Stimulated activated CD4-positive, alpha-beta T cell treated with anti-CD3 and anti-CD28 coated beads, Interleukin-4, amount 100 ng/mL, for 1 hour (primary cell): ENCODE results near the gene SH3D21.
A peak's percentile ranks its signal among the peaks of the same experiment; 100 is the strongest.

ENCODE experiments used
- DNase-seq: peaks from one replicate; pipeline ENCODE4 v3.0.0-alpha.2; 2020

SH3D21 gene

DNA sequence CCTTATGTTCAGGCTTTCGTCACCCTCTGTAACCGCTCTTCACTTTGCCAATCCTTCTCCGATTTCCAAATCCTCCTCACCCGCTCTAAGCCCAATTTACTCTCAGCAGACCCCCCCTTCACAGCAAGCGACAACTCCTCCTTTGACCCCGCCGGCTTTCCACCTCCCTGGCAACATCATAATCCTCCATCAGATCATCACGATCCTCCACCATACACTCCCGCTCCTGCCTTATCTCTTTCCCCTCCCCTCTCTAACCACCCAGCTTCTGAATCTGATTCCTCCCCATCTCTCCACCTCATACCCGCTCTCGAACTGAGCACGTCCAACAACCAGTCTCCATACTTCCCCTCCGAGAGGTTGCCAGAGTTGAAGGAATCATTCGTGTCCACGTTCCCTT lies 24.8 kb downstream of the SH3D21 start:
- DNase-seq = no peak

DNA sequence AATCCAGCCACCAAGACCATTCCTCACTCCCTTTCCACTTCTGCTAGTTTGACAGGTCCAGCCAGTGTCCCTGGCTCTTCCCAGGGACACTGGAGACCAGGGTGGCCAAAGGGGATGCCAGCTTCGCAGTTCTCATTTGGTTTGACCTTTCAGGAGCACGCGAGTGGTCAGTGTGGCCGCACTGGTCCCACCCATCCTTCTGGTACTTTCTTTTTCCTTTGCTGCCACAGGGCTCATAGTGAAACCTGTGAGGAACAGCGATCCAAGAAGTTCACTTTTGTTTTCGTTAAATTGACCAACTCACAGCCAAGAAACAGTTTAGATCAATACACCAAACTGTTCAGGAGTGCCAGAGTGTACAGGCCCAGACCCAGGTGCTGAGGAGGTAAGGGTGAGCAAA lies 31.7 kb downstream of the SH3D21 start:
- no peak for DNase-seq

DNA sequence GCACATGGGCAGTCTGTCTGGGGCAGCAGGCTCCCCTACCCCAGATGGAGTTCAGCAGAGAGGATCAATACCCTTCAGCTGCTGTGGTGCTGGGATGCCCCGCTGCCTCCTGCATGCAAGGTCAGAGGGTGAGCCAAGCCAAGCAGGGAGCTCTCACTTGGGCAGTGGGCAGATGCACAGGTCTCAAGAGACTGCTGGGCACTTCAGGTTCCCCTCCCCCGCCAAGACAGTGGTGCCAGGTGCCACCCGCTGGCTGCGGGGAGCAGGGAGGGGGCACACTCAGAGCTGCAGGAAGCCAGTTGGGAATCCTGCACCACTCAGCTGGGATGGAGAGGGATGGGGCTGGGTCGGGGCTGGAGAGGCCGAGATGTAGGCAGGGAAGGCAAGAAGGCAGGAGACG lies 33.0 kb downstream of the SH3D21 start:
- DNase-seq = no peak

DNA sequence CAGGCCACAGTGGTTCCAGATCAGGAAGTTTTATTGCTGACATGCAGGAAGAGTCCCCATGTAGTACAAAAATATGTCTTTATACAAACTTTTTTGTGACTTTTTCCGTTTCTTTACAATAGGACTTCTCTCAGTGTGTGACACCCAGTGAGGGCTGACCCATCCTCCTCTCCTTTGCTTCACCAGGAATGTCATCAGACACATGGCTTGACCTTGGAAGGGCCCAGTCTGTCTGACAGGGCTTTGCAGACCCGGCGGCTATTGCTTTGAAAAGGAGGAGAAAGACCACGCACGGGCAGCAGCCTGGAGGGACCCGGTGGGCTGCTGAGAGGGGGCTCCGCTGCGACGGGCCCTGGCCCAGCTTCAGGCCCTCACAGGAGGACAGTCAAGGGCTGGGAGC lies 33.4 kb downstream of the SH3D21 start:
- DNase-seq = no peak

DNA sequence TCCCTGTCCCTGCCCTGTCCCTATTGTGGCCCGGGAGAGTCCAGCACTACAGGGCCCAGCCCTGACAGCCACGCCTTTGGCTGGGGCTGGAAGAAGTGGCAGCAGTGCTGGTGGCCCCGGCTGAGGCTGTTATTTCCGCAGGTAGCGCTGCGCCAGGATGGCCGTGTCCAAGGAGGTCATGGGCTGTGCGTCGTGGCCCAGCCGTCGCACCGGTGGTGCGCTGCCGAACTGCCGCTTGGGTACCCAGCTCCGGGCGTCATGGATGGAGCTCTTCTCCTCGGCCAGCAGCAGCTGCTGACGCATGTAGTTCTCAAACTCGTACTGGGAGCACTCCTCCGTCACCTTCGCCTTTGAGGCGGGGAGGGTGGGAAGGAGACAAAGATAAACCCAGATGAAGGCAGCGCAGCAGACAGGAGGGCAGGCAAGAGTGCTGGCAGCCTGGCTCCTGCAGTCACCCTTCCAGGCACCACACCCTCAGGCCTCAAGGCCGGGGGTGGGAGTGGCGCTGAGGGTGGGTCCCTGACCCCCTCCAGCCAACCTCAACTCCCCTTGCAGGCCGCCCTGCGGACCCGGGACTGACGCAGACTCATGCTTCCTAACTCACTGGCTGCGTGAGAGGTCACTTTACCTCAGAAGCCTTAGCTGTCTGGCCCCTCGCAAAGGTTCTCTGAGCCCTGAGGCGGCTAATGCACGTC lies 35.6 kb downstream of the SH3D21 start:
- DNase-seq = no peak

DNA sequence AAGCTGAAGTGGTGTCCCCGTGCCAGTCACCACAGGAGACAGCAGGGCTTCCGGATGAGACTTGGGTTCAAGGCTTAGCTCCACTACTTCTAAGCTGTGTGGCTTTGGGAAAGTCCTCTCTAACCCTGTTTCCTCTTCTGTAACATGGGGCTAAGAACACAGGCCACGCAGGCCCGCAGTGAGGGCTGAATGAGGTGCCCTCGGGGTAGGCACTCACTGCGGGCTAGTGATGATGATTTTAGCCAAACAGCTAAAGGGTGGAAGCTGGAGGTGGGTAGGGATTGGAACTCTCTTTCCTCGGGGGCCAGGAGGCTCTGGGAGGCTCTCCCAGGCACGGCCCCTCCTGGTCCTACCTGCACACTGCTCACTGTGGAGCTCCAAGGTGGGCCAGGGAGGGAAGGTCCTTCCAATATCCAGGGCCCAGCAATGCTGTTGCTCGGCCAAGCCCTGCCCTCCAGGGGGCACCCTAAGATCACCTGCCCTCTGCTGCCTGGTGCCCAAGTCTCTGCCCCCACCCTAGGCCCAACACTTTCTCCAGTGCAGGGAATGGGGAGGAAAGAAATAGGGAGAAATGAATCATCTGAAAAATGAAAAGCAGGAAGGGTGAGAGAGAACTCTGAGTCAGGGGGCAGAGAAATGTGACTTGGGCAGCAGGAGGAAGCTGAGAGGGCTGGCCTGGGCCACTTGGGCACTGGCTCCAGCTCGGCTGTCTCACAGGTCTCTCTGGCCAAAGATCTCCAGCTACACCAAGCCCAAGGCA lies 36.4 kb downstream of the SH3D21 start:
- DNase-seq = peak; percentile 60

DNA sequence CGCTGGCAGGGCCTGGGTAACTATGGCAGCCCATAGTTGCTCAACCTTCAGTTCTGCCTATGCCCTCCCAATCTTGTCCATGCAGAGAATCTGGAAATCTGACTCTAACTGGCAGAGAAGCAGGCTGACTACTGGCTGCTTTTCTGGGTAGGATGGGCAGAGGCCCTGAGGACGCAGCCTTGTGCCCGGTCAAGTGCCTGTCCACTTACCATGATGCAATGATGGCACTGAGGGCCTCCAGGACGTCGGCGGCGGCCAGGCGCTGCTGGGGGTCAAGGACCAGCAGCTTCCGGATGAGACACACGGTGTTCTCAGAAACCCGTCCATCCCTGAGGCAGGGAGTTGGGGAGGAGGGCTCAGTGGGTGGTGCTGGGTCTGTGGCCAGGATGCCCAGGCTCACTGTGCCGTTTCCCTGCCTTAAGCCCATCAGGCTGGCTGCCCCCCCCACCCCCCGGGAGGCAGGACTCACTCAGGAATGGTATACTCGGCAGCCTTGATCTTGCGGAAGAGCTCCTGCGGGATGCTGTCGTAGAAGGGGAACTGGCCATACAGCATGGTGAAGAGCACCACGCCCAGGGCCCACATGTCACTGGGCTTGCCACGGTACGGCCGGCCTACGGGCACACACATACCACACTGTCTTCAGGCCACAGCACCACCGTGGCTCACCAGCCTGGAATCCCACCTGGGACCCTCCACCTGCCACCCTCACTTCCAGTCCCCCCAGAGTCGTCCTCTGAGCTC lies 37.7 kb downstream of the SH3D21 start:
- no peak for DNase-seq

DNA sequence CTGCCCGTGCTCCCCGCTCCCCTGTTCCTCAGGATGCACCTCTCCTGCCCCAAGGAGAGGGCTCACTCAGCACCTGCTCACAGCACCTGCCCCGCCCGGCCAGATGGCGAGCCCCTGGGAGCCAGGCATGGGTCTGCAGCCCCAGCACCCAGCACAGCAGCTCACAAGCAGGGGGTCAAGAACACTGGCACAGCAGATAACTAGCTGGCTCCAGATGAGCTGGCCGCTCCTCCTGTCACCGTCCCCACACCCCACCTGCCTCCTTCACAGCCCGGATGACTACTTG lies 38.2 kb downstream of the SH3D21 start:
- no peak for DNase-seq

DNA sequence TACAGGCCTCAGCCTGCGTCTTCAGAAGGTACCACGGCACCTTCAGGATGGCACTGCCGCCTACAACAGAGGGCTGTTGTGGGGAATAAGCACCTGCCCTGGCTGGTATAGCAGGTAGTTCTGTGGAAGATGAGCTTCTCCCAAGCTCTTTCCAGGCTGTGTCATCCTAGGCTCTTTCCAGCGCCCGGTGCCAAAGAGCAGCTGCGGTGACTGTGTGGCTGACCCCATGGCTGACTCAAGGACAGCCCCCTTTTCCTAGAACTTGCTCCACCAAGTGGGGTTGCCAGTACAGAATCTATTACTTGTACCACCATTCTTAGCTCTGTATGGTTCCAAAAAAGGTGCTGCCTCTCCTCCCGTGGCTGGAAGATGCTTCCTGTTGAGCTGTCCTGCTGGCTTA lies 39.2 kb downstream of the SH3D21 start:
- DNase-seq = no peak

DNA sequence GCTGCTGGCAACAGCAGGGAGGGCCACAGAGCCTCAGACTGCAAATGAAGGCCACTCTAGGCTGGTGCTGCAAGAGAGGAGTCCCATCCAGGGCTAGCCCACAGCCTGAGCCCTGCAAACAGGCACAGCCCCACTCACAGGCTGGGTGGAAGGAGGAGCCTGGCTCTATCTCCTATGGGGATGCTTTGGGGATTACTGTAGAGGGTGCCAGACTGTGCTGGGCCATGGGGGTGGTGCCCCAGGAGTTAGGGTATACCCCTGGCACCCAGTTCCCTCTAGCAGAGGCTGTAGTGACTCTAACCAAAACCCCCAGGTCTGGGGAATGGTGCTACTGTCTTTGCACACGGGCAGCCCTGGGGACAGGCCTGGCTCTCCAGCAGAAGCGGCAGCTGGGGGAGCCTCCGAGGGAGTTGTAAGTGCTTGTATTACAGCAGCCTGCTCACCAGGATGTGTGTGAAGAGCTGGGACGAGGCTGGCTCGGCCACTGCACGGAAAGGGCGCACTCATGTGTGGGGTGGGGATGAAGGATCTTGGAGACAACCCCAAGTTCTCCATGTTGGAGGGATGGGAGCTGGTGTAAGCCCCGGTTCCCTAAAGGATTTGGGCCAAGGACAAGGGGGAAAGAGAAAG lies 40.7 kb downstream of the SH3D21 start:
- no peak for DNase-seq

DNA sequence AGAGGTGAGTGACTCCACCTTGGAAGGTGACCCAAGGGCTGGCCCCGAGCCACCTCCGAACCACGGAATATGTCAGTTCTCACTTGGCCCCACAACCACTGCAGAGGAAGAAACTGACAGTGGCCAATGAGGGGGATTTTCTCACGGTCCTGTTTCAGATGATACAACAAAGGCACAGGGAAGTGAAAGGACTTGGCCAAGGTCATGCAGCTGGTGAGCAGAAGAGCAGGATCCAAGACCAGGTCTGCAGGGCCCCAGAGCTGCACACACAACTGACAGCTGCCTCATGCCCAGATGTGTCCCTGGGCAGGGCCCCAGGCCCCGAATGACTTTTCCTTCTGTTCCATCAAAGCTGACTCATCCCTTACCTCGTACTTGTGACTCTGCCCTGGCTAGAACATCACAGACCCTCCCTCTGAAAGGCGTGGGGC lies 43.1 kb downstream of the SH3D21 start:
- no peak for DNase-seq

DNA sequence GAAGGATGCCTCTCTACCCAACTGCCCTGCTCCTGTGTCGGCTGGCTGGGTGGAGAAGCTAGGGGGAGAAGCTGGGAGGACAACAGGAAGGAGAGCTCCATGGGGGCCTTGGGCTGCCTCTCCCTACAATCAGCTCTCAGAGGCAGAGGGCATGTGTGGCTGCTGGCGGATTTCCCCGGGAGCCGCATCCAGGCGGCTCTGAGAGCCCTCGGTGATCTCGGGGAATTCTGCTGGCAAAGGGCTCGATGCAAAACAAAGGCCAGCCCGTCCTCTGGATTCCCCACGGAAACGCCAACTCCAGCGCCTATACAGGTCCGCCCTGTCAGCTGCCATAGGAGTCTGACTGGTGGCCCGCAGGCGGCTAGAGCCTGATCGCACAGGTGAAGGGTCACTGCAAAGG lies 43.7 kb downstream of the SH3D21 start:
- DNase-seq = no peak

DNA sequence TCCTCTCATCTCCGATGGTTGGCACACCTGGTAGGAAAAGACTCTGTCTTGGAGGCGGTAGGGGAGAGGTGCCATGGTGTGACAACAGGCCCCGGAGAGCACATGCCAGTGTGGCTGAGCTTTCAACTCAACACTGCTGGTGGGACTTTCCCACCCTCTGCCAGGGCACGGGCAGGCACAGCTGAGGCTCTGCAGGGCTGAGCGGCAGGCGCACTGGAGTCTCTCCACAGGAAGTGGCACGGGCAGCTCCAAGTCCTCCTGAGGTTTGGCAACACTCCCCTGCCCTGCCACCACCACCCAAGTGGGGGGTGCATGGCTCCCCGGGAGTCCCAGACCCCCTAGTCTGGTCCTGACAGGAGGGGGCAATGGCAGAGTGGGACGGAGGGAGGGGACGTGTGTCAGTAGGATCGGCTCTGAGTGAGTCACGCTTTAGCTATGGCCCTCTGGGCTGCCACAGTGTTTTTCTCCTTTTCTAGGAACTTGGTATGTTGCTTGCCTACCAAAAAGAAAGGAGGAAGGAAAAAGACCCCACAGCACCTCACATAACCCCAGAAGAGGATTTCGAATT lies 44.6 kb downstream of the SH3D21 start:
- peak; percentile 62 for DNase-seq

DNA sequence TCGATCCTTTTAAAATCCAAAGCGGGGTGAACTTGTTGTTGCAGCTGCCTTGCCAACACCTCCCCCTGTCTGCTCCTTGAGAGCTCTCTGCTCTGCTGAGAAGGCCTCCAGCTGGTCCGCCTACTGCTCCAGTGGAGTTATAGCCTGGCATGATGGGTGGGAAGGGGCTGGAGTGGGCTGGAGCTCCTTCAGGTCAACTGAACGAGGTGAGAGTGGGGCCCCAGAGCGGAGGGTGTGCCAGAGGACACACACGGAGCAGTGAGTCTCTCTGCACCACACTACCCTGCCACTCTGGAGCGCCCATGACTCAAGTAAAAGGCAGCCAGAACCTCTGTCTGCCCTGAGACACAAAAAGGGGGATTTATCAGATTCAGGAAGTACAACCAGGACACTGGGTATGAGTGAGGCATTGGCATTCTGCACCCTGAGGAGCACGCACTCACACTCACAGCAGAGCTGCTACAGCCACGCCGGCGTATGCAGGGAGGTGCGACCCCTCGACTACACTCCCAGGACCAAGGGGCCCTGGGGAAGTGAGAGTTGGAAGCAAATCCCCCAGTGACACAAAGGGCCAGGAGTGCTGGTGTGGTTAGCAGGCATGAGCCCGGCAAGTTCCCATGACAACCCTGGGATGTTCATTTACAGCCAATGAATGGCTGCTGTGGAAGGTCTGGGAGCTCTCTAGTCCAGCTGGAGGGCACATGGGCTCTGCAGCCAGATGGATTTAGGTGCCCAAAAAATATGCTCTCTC lies 45.2 kb downstream of the SH3D21 start:
- DNase-seq = no peak

DNA sequence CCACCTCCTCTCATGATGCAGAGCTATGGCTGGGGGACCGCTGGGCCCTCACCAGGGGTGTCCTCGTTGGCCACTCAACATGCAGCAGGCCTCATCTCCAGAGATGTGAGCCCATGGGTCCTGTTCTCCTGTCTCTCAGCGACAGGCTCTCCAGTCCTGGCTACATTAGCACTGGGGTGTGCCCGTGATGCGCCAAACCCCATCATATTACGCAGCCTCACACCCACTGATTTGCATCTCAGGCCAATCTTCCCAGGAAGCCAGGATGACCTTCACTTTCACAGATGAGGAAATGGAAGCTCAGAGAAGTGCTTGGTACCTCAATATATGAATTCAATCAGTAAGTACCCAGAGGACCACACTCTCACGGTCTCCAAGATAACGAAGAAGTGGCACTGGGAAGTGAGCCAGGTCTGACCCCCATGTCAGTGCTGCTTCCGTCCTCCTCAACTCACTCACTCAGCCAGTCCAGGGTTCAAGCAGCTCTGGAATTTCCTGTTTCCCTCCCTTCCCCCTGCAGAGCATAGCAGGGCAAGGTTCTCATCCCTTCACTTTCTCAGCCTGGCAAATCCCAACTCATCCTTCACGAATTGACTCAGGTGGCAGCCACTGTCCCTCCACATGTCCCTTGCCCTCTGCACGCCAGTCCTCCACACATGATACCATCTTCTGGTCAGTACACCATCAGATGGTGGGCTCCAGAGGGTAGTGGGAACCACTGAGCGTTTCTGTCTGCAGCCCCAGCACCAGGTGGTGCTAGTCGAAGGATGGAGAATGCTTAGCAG lies 46.1 kb downstream of the SH3D21 start:
- DNase-seq = no peak

DNA sequence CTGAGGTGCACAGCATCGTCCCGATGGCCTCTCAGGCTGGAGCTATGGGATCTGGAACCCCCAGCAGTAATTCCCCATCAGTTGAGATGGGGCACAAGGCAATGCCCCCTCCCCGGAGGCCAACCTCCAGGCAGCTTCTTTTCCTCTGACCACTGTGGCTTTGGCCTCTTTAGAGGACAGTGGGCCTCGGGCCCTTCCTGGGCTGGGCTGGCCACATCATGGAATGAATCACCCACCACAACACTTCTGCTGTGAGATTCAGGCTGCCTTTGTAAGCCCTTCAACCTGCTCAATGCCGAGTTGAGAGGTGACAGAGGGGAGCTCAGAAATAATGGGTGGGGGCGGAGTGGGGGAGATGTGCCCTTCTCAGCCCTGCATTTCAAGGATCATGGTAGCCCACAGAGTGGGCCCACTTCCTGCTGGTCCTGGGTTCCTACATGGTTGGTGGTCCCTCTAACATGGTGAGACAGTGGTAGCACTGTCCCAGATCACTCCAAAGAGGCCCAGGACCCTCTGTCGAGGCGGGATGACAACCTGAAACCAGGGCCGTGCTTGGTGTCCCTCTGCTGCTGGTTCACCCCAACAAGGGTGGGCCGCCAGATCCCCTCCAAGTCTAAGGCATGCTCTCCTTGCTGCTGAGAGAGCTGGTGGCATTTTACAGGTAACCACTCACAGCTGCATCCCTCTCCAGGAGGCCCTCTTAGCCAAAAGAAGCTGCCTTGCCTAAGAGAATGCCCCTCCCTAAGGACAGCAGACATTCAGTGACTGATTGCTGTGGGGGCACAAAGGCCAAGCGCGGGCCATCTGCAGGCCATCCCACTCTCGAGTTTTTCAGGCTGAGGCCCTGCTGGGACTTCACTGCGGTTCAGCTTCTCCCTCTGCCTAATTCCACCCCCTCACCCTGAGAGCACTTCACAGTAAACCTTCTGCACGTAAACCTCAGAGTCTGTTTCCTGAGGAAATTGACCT lies 47.0 kb downstream of the SH3D21 start:
- no peak for DNase-seq

DNA sequence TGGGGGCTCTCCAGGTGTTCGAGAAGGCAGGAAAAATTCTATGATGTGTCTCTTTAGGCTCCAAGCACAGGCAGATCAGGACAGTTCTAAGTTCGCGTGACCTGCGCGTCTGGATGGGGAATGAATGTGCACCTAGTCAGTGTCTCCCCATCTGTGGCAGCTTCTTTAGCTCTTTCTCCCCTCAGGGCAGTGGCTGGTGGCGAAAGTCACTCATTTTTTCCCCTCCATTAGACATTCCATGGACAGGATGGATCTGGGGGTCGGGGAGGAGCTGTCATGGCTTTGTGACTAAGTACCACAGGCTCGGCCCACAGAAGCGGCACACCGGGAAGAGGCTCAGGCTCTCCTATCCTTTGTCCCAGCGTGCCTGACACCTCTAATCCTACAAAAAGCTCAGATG lies 48.3 kb downstream of the SH3D21 start:
- no peak for DNase-seq

DNA sequence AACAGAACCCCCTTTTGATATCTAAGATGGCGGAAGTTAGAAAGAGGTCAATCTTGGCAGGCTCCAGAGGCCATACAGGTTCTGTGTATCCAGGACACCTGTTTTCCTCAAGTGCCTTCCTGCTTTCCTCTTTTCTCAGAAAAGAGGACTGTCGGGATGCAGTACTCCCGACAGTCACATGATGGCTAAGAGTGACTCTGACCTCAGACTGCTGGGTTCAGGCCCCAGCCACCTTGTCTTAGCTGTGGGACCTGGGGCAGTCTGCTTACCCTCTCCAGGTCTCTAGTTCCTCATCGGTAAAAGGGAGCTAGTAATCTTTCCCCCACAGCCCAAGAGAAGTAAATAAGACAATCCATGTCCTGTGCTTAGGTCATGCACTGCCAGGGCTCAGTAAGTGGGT lies 49.6 kb downstream of the SH3D21 start:
- no peak for DNase-seq

DNA sequence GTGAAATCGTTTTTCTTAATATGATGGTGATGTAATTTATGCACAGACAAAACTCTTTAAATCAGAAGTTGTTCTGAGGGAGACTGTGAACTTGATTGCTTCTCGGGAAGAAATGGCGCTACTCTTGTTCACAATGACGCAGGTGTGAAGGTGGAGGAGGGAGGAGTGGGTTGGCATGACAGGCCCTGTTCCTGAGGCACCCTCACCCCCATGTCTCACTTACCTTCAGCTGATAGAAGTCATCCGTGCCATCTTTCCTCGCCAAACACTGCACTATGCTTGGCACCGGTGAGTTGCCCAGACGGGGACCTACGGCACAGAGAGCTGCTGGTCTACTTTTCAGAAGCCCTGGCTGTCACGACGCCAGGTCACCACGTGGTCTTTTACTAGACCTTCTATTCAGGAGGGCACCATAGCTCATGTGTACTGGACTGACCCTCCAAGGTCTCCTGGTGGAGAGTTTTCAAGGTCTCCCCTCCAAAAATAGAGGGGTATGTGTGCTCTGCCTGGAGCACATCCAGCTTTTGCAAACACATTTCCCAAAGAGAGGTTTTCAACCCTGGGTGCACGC lies 52.4 kb downstream of the SH3D21 start:
- DNase-seq = no peak

DNA sequence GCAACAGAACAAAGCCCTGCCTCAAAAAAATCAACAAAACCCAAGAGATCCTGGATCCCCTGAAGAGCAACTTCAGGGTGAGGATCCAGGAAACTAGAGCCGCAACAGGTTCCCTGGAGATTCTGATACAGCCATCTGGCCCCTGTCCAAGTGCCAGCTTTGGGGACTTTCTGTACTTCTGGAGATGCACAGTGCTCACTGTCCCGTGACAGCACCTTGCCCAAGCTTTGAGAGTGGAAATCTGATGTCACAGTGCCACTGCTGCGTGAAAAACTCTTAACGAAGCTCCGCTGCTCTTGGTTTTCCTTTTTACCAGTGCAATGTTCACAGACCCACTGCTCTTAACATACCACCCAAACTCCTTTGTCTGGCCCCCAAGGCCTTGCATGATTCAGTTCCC lies 53.2 kb downstream of the SH3D21 start:
- no peak for DNase-seq
